SU-DHL-6 (cell line): Measurements from ENCODE around the gene TENT5A.

Experiments
- CTCF ChIP-seq: fragments of 200-600 bp; sonication (generic); IDR thresholded peaks from one replicate; pipeline ENCODE4 v1.5.1; 2017; ENCODE audit warnings: antibody characterized with exemption, mild to moderate bottlenecking, low read length, moderate library complexity; ENCODE audit not compliant: insufficient read depth, poor library complexity, severe bottlenecking
- EZH2phosphoT487 ChIP-seq: fragments of 200-600 bp; sonication (generic), shearing (Covaris generic); conservative IDR thresholded peaks from 2 replicates; pipeline ENCODE4 v1.6.1; 2018; ENCODE audit warnings: mild to moderate bottlenecking, antibody characterized with exemption, low read length, moderate library complexity, mixed read lengths

- TF ChIP-seq CTCF, result no peak
- no peak for TF ChIP-seq EZH2phosphoT487
These were observed 14.8 kb upstream of the TENT5A start for GRCh38 chr6:81767163-81767891.
